IMR-90 (cell line): ENCODE measurements around the gene ATXN10.

ENCODE experiments used
- BHLHE40 ChIP-seq: fragments of 150-350 bp; IDR thresholded peaks from 2 replicates; pipeline ENCODE4 v1.6.1; 2016; ENCODE audit warnings: mild to moderate bottlenecking, low read depth, low read length
- CEBPB ChIP-seq: IDR thresholded peaks from 2 replicates; pipeline ENCODE4 v1.6.1; 2012; ENCODE audit warnings: low read depth, low read length, improper control_type of control experiment
- CTCF ChIP-seq: conservative IDR thresholded peaks from 2 replicates; pipeline ENCODE4 v1.5.1; 2012; ENCODE audit warnings: mild to moderate bottlenecking, low read depth, low read length, improper control_type of control experiment
- ELK1 ChIP-seq: fragments of 150-350 bp; IDR thresholded peaks from 2 replicates; pipeline ENCODE4 v1.6.1; 2016; ENCODE audit warnings: low read depth, mild to moderate bottlenecking, low read length, moderate library complexity, borderline replicate concordance
- MAFK ChIP-seq: IDR thresholded peaks from 2 replicates; pipeline ENCODE4 v1.6.1; 2012; ENCODE audit warnings: low read depth, low read length, improper control_type of control experiment
- MAZ ChIP-seq: IDR thresholded peaks from 2 replicates; pipeline ENCODE4 v1.6.1; 2012; ENCODE audit warnings: low read depth, mild to moderate bottlenecking, low read length, improper control_type of control experiment, moderate library complexity, borderline replicate concordance
- NFE2L2 ChIP-seq: fragments of 150-350 bp; IDR thresholded peaks from 2 replicates; pipeline ENCODE4 v1.6.1; 2016; ENCODE audit warnings: low read depth, mild to moderate bottlenecking, low read length
- POLR2A ChIP-seq: IDR thresholded peaks from 2 replicates; pipeline ENCODE4 v1.6.1; 2012; ENCODE audit warnings: mild to moderate bottlenecking, low read depth, low read length
- RAD21 ChIP-seq: IDR thresholded peaks from 2 replicates; pipeline ENCODE4 v1.6.1; 2012; ENCODE audit warnings: low read length, improper control_type of control experiment
- RCOR1 ChIP-seq: IDR thresholded peaks from 2 replicates; pipeline ENCODE4 v1.6.1; 2012; ENCODE audit warnings: mild to moderate bottlenecking, low read length, improper control_type of control experiment; ENCODE audit not compliant: insufficient replicate concordance
- SMC3 ChIP-seq: fragments of 150-350 bp; IDR thresholded peaks from 2 replicates; pipeline ENCODE4 v1.6.1; 2016; ENCODE audit warnings: low read depth, mild to moderate bottlenecking, antibody characterized with exemption, low read length, moderate library complexity
- TF ChIP-seq, protein P1 (sequence below): fragments of 150-350 bp; IDR thresholded peaks from 2 replicates; pipeline ENCODE4 v1.6.1; 2017; ENCODE audit warnings: mild to moderate bottlenecking, antibody characterized with exemption, low read length, low read depth

DNA sequence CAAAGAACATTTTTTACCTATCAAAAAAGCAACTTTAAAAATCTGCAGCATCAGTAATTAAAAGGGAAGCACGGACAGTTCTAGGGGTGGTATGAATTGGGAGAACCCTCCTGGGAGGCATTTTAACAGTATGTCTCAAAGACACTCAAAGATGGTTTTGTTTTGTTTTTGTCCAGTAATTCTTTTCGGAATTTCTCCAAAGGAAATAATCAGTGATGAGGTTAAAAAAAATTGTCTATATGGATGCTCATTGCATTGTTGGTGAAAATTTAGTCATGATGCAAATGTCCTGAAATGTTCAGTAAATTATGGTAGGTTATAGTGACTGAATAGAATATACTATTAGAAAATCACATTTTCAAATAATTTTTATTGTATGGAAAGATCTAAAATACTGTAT lies 115.1 kb downstream of the ATXN10 start:
- TF ChIP-seq CTCF (no peak), MAFK (no peak), POLR2A (no peak), MAZ (no peak), RAD21 (no peak), ELK1 (no peak), NFE2L2 (no peak), CEBPB (no peak), BHLHE40 (no peak), SMC3 (no peak), RCOR1 (no peak)
- TF ChIP-seq, protein P1, sequence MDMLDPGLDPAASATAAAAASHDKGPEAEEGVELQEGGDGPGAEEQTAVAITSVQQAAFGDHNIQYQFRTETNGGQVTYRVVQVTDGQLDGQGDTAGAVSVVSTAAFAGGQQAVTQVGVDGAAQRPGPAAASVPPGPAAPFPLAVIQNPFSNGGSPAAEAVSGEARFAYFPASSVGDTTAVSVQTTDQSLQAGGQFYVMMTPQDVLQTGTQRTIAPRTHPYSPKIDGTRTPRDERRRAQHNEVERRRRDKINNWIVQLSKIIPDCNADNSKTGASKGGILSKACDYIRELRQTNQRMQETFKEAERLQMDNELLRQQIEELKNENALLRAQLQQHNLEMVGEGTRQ, result no peak
